RWPE2 (cell line): Measurements from ENCODE around the gene BICDL2.

ENCODE experiments used
- ATAC-seq: fragments of 200-7000 bp; cut with Tn5 transposase; 3 replicates; pipeline ENCODE4 v1.9.1; 2021; ENCODE audit warnings: low read depth
- DNase-seq: peaks from one replicate; pipeline ENCODE4 v3.0.0-alpha.2; 2020; ENCODE audit warnings: low spot score
- H3K27ac ChIP-seq: fragments of 450-650 bp; 2 replicates; pipeline ENCODE4 v1.5.1; 2017; ENCODE audit warnings: mild to moderate bottlenecking; ENCODE audit not compliant: poor library complexity, severe bottlenecking
- H3K27me3 ChIP-seq: fragments of 250-450 bp; sonication (Bioruptor Pico); 2 replicates; pipeline ENCODE4 v1.5.1; 2021; ENCODE audit warnings: mild to moderate bottlenecking, moderate library complexity; ENCODE audit not compliant: insufficient read depth, poor library complexity, severe bottlenecking
- H3K36me3 ChIP-seq: fragments of 250-450 bp; sonication (Bioruptor Pico); 2 replicates; pipeline ENCODE4 v1.5.1; 2020; ENCODE audit warnings: low read depth, mild to moderate bottlenecking, moderate library complexity
- H3K4me1 ChIP-seq: fragments of 250-450 bp; sonication (Bioruptor Pico); 2 replicates; pipeline ENCODE4 v1.5.1; 2021; ENCODE audit warnings: mild to moderate bottlenecking, moderate library complexity; ENCODE audit not compliant: insufficient read depth, poor library complexity, severe bottlenecking
- H3K4me3 ChIP-seq: fragments of 250-450 bp; sonication (Bioruptor Pico); 2 replicates; pipeline ENCODE4 v1.5.1; 2021; ENCODE audit warnings: mild to moderate bottlenecking, moderate library complexity; ENCODE audit not compliant: severe bottlenecking
- H3K9me3 ChIP-seq: fragments of 250-450 bp; sonication (Bioruptor Pico); 2 replicates; pipeline ENCODE4 v1.5.1; 2021; ENCODE audit warnings: mild to moderate bottlenecking, moderate library complexity; ENCODE audit not compliant: severe bottlenecking
- TF ChIP-seq, protein P1 (sequence below): fragments of 450-650 bp; IDR thresholded peaks from one replicate; pipeline ENCODE4 v1.5.1; 2017; ENCODE audit warnings: mild to moderate bottlenecking, moderate library complexity; ENCODE audit not compliant: poor library complexity, severe bottlenecking

Gene BICDL2

DNA sequence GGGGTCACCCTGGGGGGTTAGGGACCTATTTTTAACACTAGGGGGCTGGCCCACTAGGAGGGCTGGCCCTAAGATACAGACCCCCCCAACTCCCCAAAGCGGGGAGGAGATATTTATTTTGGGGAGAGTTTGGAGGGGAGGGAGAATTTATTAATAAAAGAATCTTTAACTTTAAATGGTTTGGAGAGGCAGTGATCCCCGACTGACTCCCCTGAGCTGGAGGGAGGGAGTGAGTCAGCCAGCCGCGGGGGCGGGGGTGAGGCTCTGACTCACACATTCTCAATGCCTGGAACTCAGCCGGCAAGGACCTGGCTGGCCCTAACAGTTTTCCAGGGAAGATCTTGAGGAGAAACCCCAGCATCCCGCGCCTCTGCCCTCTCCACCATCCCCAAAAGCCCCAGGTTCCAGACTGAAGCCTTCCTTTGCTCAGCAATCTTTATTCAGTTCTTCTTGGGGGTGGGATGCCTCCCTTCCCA lies 14.5 kb downstream of the BICDL2 start:
- no peaks in the 10 kb centered on the region for H3K9me3 ChIP-seq
- H3K27me3 ChIP-seq: no peaks in the 10 kb centered on the region
- TF ChIP-seq, protein P1, sequence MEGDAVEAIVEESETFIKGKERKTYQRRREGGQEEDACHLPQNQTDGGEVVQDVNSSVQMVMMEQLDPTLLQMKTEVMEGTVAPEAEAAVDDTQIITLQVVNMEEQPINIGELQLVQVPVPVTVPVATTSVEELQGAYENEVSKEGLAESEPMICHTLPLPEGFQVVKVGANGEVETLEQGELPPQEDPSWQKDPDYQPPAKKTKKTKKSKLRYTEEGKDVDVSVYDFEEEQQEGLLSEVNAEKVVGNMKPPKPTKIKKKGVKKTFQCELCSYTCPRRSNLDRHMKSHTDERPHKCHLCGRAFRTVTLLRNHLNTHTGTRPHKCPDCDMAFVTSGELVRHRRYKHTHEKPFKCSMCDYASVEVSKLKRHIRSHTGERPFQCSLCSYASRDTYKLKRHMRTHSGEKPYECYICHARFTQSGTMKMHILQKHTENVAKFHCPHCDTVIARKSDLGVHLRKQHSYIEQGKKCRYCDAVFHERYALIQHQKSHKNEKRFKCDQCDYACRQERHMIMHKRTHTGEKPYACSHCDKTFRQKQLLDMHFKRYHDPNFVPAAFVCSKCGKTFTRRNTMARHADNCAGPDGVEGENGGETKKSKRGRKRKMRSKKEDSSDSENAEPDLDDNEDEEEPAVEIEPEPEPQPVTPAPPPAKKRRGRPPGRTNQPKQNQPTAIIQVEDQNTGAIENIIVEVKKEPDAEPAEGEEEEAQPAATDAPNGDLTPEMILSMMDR: no peak
- H3K36me3 ChIP-seq: peaks cover 43% of the 10 kb centered on the region
- H3K4me3 ChIP-seq: peak overlapping the region; percentile 89
- peak; percentile 93 for DNase-seq
- peak overlapping the region; percentile 100 for H3K27ac ChIP-seq
- ATAC-seq: peak; percentile 13
- H3K4me1 ChIP-seq: peaks cover 7% of the 10 kb centered on the region

DNA sequence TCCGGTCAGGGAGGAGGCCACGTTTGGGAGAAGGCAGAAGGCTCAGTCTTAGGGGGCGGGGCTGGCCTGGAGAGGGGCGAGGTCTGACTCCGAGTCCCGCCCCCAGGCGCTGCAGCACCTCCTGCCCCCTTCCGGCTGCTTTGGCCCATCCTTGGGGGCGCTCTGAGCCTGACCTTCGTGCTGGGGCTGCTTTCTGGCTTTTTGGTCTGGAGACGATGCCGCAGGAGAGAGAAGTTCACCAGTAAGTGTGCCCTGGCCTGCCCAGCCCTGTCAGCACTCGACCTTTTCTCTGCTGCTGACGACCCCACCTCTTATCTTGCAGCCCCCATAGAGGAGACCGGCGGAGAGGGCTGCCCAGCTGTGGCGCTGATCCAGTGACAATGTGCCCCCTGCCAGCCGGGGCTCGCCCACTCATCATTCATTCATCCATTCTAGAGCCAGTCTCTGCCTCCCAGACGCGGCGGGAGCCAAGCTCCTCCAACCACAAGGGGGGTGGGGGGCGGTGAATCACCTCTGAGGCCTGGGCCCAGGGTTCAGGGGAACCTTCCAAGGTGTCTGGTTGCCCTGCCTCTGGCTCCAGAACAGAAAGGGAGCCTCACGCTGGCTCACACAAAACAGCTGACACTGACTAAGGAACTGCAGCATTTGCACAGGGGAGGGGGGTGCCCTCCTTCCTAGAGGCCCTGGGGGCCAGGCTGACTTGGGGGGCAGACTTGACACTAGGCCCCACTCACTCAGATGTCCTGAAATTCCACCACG lies 15.1 kb downstream of the BICDL2 start:
- TF ChIP-seq, protein P1: peak; percentile 33
- Histone ChIP-seq H3K27me3 (no peaks in the 10 kb centered on the region), H3K4me1 (peaks cover 7% of the 10 kb centered on the region), H3K4me3 (peak overlapping the region; percentile 89), H3K9me3 (no peaks in the 10 kb centered on the region), H3K36me3 (peaks cover 37% of the 10 kb centered on the region), H3K27ac (peak overlapping the region; percentile 100)
- ATAC-seq: peak; percentile 35
- peak; percentile 98 for DNase-seq

DNA sequence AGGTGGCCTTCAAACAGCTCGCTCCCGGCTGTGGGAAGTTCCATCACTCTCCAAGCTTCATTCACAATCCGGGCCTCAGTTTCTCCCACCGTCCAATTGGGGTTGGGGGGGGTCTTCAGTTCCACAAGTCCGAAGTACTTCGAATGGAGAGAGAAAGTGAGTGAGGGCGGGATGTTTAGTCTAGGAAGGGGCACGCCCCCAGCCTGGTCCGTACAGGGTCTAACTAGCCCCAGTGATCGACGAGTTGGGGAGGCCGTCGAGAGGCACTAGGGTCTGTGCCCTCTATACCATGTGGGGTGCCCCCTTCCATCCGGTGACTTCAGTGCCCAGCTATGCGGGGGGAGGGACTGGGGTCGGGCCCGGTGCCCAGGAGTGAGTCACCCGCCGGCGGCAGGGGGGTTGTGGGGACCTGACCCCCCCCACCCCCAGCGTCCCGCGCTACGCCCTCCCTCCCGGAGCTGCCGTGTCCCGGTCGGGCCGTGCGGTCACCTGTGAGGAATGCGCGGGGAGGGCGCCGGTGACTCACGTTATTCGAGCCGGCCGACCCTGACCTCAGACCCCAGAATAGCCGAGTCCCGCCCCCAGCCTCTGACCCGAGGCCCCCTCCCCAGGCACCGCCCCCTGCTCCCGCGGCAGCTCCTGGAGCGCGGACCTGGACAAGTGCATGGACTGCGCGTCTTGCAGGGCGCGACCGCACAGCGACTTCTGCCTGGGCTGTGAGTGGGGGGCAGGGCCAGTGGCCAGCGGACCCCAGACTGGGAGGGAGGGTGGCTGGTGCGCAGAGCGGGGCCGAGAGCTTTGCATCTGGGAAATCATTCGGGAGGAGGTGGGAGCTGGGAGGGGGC lies 15.9 kb downstream of the BICDL2 start:
- ATAC-seq (peak; percentile 25), DNase-seq (peak; percentile 96)
- H3K36me3 ChIP-seq: peaks cover 29% of the 10 kb centered on the region
- H3K4me1 ChIP-seq: peaks cover 7% of the 10 kb centered on the region
- H3K4me3 ChIP-seq: peak overlapping the region; percentile 89
- peak overlapping the region; percentile 100 for H3K27ac ChIP-seq
- H3K9me3 ChIP-seq: no peaks in the 10 kb centered on the region
- H3K27me3 ChIP-seq: no peaks in the 10 kb centered on the region
- TF ChIP-seq, protein P1: no peak

DNA sequence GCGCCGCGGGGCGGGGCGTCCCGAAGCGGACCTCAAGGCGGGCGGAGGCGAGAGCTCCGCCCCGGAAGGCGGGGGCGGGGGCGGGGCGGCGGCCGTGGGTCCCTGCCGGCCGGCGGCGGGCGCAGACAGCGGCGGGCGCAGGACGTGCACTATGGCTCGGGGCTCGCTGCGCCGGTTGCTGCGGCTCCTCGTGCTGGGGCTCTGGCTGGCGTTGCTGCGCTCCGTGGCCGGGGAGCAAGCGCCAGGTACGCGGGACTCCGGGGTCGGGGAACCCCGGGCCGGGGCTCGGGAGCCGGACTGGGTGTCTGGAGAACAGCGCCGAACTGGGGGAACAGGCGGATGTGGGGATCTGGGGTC lies 16.5 kb downstream of the BICDL2 start, which contains the start of gene TNFRSF12A:
TNFRSF12A (plus strand) TSS at position 122 of the 357 bp plus-strand sequence; CDS start at position 152, 30 bp downstream.
- Histone ChIP-seq H3K36me3 (peaks cover 26% of the 10 kb centered on the region), H3K4me3 (peak within 1 kb of the TSS; percentile 89), H3K27ac (peak within 1 kb of the TSS; percentile 100), H3K27me3 (no peaks in the 10 kb centered on the region), H3K9me3 (no peaks in the 10 kb centered on the region), H3K4me1 (peaks cover 7% of the 10 kb centered on the region)
- ATAC-seq: no peak
- no peak for DNase-seq
- TF ChIP-seq, protein P1: no peak
